ENCODE results near the gene GPR157.
A peak's percentile ranks its signal among the peaks of the same experiment; 100 is the strongest.
"Not testable (repeated sequence)": the region's sequence is repeated elsewhere in the genome, so short reads cannot be mapped to it uniquely, and the experiment has no call there.

GPR157 gene

DNA sequence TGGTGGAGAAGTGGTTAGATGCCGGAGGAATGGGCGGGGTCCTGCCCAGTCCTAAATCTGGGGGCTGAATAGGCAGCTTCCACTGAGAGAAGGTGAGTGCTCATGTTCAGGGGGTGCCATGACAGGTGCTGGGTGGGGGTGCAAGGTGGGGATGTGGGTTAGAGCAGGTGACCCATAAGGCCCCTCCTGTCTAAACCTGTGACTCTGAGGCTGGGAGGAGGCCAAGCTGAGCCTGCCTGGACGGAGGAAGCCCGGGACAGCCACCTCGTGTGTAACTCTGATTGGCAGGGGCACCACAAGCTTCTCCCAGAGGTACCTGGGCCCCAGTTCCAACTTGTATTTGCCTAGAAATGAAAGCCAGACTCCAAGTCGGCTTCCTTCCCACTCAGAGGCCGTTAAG, 10.7 kb downstream of the GPR157 start:
- no peak for DNase-seq (ENCODE audit: low spot score)

DNA sequence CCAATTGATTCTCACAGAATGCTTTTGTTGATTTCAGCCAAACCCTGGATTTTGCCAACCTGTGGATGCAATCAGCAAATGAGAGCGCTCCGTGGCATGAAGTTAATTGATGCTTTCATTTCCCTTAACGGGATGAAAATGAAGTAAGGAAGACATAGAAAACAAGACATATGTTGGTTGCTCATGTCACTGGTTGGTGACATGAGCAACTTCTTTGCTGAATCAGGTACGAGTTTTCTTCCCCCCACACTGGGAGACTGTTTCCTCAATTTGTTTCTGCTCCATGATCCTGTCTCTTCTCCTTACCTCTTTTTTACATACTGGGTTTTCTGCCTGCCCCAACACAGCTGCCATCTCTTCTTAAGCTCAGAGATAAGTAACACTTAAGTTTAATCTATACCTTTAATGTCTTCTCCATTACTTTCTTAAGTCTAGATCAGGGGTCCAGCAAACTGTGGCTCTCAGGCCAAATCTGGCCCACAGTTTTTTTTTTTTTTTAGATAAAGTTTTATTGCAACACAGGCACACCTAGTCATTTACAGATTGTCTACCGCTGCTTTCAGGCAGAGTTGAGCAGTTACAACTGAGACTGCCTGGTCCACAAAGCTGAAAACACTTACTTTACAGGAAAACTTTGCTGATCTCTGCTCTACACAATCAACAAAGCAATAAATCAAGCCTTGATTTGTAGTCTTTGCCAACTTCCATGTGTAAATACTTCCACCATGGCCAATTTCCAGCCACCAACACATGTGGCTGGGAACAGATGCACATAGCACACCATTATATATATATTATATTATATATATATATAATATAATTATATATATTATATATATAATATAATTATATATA, 13.3 kb downstream of the GPR157 start:
- no peak for DNase-seq (ENCODE audit: low spot score)

DNA sequence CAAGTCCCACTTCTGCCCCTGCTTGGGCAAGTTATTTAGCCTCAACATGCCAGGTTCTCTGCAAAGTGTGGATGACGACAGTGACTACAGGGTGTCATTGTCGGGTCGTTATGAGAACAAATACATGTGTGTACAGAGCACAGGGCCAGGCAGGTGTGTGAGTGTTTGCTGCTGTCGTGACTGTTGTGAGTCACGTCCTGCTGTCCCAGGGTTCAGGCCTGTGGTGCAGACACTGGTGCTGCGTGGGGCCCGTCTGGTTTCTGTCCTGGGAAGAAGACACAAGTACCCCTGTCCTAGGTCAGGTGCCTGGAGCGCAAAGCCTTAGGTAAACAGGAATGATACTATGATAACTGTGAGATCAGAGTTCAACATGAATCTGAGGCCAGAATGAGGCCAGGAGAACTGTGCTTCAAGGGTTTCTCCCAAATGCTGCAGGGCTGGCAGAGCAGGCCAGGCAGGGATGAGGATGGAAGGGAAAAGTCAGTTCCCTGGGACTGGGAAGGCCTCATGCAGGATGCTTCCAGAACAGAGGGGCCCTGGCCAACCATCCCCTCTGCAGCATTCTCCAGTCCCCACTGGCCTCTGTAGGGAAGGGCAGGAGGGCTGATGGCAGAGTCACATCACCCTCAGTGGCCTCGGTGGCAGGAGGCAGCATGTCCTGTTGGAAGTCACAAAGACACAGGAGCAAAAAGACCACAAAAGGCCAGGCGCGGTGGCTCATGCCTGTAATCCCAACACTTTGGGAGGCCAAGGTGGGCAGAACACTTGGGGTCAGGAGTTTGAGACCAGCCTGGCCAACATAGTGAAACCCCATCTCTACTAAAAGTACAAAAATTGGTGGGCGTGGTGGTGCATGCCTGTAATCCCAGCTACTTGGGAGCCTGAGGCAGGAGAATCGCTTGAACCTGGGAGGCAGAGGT, 15.7 kb downstream of the GPR157 start:
- DNase-seq (ENCODE audit: low spot score), result no peak

DNA sequence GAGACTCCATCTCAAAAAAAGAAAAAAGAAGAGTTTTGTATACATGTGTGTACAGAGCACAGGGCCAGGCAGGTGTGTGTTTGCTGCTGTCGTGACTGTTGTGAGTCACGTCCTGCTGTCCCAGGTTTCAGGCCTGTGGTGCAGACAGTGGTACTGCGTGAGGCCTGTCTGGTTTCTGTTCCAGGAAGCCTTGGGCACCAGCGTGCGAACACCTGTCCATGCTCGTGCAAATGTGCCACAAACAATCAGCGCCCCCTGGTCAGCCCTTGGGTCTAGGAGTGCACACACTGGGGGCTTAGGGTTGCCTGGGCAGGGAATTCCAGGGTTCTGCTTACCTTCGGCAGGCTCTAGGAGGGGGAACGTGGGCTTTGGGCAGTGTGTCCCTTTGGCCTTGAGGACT, 16.9 kb downstream of the GPR157 start:
- no peak for DNase-seq (ENCODE audit: low spot score)

DNA sequence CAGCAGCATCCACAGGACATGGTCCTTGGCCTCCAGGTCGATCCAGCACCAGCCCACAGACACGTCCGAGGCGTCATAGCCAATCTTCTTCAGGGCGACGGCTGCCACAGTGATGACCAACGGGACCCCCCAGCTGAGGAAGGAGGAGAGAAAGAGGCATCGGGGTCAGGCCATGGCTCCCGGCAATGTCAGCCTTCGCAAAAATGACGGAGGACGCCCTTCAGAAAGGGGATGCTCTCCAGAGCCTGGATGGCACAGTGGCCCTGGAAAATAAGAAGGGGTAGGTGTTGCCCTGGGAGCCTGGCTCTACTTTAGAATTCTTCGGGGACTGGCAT, 17.6 kb downstream of the GPR157 start:
- no peak for DNase-seq (ENCODE audit: low spot score)

DNA sequence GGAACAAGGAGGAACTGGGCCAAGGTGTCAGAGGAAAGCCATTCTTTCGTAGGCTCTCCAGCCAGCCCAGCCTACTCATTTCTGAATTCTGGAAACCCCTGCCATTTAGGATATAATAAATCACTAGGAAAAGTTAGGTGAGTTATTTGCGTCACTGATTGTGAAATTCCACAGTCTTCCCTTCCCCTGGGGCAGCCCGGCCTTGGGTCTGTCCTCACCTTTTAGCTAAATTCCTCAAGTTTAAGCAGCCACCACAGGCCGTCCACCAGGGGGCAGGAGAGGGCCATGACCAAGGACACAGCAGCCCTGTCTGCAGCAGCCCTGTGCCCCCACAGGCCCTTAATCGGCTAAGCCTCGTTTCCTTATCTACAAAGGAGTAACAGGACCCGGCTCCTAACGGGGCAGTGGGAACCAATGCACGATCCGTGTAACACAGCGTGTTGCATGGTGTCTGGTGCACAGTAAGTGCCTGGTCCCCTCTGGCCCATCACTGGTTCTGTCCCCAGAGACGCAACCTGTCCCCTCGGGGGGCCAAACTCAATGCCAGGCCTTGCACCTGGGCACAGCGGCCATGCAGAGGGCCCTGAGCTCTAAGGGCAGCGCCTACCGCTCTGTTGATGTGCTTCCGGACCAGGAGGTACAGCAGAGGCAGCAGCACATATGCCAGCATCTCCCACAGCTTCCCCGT, 18.1 kb downstream of the GPR157 start:
- DNase-seq (ENCODE audit: low spot score), result peak; percentile 77

DNA sequence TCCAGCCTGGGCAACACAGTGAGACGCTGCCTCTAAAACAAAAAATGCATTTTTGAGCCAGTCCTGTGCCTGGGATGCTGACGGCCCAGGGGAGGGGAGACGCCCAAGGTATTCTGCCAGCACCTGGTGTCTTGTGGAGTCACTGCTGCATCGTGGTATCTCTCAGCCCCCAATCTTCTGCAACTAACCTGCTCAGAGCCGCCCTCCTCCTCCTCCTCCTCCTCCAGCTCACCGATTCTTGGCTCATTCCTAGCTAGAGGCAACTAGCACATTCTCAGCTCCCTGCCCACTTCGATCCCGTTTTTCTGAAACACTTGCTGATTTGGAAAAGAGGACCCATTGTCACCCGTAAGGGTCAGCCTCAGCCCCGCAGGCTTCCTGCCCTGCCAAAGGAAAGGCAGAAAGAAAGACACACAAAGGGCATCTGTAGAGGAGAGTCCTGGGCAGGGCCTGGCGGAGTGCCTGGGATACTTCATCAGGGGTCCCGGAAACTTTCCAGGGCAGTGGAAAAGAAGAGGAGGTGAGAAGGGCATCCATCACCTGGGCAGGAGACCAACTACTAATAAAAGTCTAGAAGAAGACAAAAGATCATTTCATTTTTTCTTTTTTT, 20.7 kb downstream of the GPR157 start:
- no peak for DNase-seq (ENCODE audit: low spot score)

DNA sequence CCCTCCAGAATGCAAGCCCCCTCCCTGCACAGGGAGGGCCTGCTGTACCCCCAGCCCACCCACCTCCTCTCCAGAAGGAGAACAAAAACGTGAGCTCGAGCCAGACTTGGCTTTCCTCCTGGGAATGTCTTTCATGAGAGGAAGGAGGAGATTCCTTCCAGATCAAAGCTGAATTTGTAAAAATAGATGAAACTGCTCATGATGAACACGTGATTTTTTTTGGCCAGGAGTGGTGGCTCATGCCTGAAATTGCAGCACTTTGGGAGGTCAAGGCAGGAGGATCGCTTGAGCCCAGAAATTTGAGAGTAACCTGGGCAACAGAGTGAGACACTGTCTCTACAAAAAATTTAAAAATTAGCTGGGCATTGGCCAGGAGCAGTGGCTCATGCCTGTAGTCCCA, 21.8 kb downstream of the GPR157 start:
- DNase-seq (ENCODE audit: low spot score), result no peak

DNA sequence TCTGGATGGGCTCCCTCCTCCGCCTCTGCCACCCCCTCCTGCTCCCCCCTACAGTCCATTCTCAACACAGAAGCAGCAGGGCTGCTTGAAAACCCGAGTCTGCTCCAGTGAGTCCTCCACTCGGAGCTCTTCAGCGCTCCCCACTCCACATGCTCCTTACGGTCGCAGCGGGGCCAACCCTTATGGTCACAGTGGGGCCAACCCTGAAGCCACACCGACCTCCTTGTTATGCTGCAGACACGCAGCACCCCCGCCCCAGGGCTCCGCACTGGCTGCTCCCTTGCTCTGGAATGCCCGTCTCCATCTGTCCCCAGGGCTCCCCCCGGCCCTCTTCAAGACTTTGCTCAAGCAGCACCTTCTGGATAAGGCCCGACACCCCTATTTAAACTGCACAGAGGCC, 22.6 kb downstream of the GPR157 start:
- DNase-seq (ENCODE audit: low spot score), result no peak

DNA sequence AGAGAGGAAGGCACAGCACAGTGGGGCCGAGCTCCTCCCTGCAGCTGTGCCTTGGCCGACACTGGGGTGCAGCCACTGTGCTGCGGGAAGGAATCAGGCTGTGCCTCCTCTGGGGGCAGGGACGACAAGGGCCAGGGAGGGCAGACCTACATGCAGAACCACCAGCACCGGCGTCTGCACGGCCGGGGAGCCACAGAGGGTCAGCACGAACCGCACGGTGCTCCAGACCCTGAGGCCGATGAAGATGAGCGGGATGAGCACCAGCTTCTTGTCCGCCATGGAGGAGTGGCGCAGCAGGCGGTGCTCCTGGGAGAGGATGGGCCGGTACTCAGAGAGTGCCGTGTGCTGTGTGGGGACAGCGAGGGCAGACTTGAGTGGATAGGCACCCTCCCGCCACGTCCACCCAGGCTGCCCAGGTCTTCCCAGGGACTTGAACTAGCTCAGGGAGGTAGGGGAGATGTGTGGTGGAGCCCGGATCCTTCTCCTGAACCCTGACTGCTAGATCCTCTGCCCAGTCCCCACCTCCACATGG, 23.5 kb downstream of the GPR157 start:
- no peak for DNase-seq (ENCODE audit: low spot score)

DNA sequence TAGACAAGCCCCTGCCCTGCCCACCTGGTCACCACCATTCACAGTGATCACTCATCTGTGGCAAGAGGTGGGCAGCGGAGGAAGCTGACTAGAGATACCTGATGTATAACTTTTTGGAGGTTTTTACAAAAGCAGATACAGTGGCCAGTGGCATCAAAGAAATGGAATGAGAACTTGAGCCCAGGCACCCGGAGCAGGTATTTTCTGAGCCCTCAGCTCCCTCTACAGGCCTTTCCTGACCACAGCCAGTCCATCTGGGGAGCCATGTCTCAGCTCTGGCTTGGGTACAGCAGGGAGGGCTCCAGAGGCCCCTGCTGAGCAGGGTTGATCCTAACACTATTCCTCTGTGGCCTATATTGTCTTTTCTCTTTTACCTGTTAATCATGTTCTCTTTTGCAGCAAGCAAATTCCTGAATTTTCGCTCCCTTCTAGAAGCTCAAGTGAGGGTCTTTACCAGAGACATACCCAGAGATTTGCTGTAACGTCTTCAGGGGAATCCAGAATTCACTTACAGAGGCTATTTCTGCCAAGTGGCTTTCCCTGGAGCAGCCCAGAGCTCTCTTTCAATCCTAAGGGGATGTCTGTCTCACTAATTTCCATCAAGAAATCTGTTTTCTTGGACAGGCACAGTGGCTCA, 27.3 kb downstream of the GPR157 start:
- DNase-seq (ENCODE audit: low spot score), result peak; percentile 53

DNA sequence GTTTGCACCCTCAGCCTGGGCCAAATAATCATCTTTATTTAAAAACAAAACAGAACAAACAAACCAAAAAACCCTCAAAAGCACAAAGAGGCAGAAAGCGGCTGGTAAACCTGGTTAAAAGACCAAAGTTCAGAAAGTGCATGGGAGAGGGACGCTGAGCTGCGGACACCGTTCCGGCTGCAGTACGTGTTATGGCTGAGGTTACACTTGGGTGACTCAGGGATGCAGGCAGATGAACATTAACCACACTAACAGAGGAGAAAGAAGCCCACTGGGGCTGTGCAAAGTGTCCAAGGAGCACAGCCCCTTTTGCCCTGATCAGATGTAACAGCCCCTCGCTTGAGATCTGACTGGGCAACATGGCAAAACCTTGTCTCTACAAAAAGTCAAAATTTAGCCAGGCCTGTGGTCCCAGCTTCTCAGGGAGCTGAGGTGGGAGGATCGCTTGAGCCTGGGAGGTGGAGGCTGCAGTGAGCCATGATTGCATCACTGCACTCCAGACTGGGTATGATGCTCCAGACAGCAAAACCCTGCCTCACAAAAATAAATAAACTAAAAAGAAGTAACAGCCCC, 28.3 kb downstream of the GPR157 start:
- no peak for DNase-seq (ENCODE audit: low spot score)

DNA sequence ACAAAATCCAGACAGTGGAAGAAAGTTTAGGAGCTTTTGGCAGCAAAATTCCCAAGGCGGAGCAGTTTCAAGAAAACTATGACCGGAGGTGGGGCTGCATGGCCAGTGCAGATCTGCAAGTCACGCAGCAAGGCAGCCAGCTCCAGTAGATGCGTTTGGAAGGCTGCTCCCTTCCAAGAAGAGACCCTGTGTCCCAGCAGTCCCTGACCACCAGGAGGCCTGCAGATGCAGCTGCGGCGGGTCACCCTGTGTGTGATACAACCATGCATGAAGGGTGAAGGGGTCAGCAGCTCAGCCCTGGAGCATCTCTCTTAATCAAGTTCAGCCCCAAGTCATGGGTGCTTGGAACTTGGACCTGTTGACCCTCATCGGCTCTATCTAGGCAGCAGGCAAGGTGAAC, 29.3 kb downstream of the GPR157 start:
- no peak for DNase-seq (ENCODE audit: low spot score)

DNA sequence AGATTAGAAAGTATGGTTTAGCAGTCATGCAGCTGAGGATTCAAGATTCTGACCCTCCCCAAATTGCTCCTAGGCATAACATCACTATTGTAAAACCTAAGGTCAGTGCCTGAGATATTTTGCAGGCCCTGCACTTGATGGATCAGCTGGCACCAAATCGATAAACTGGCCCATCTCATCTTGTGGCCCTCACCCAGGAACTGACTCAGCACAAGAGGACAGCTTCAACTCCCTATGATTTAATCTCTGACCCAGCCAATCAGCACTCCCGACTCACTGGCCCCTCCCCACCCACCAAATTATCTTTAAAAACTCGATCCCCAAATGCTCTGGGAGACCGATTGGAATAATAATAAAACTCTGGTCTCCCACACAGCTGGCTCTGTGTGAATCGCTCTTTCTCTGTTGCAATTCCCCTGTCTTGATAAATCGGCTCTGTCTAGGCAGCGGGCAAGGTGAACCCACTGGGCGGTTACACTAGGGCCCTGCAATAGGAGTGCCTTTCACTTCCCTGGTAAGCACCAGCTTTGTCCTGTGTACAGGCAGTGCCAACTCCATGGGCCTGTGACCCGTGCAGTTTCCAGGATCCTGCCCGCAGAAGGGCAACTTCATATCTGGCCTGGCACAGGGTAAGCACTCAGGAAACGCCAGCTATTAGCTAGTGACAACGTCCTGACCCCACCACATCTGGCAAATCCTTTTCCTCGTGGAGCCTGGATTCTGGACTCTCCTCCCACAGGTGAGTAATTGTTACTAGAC, 30.8 kb downstream of the GPR157 start:
- DNase-seq (ENCODE audit: low spot score), result no peak

DNA sequence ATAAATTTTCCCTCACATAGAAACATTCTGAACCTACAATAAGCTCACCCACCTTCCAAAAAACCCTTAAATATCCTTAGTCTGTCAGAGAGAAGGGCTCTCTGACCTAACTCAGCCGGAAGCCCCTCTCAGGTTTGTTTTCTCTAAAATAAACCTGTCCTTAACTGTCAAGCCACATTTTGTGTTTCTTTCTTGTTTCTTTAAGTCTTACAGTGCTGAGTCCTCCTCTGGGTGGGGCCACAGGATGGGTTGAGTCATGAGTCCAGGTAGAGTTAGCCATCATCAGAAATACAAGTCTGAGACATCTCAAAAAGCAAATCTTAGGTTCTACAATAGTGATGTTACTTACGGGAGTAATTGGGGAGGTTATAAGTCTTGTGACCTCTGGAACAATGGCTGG, 33.1 kb downstream of the GPR157 start:
- DNase-seq (ENCODE audit: low spot score), result no peak

DNA sequence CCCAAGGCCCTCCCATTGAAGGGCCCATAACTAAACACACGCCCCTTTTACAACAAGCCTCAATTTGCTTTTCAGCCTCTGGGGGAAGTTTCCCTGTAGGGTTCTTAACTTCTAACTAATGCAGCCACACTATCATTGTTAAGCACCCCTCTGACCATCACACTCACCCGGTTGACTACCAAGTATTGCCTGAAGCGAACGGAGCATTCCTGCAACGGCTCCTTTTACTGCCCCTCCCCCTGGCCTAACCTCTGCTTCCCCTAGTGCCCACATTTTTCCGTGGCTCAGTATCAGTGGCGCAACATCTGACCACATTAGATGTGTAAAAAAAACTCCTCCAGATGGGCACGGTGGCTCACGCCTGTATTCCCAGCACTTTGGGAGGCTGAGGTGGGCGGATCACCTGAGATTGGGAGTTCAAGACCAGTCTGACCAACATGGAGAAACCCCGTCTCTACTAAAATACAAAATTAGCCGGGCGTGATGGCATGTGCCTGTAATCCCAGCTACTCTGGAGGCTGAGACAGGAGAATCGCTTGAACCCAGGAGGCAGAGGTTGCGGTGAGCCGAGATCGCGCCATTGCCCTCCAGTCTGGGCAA, 34.8 kb downstream of the GPR157 start:
- not testable (repeated sequence) for DNase-seq (ENCODE audit: low spot score)

DNA sequence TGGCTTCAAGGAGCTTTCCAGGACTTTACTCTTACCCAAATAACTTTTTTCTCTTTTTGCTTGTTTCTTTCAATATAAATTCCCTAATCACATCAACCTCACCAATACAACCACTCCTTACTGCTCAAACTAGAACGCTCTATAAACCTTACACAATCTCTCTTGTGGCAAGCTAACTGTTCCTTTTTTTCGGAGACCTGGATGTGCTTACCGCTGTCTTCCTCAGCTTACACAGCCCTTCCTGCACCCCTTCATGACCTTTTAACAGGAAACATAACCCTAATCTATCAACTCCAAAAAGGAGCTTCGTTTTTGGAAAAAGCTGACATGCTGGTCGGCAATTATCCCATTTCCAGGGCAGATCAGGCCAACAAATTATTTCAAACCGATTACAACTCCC, 35.3 kb downstream of the GPR157 start:
- DNase-seq (ENCODE audit: low spot score), result no peak

DNA sequence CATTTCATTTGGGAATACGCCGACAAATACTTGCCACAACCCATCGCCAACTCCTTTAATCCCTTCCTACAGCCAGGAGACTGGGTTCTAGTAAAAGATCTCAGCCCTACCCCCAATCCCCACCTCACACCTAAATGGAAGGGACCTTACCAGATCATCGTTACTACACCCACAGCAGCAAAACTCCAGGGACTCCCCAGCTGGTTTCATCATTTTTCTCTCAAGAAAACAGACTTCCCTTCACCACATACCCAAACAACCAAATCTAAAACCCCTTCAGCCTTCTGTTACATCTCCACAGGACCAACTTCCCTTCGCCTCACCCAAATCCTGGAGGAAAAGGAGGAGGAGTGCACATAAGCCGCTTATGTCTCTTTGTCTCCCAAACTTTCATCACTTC, 35.8 kb downstream of the GPR157 start:
- no peak for DNase-seq (ENCODE audit: low spot score)

DNA sequence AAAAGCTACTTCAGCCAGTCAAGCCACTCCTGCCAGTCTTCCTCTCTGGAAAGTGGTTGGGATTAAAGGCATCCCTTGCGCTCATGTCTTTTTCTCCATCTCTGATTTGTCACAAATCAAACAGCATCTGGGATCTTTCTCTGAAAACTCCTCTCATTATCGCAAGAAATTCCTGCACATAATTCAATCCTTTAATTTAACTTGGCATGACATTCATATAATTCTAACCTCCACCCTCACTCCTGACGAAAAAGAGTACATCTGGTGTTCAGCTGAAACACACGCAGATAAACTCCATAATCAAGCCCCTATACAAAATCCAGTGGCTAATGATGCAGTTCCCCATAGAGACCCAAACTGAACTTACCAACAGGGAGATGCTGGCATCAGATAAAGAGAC, 40.1 kb downstream of the GPR157 start:
- DNase-seq (ENCODE audit: low spot score), result no peak
